ENCODE measurements around the gene PWP1. TPM values are rescaled to one million over a fixed set of nuclear protein-coding genes. Genes with fewer than 3 reads are reported as not detected.

The PWP1 gene
- total RNA-seq, 6 experiments from 2014 or later: 49.0 to 57.2 (median 55.3) TPM

GRCh38 chr12:107660861-107661415, 24.7 kb upstream of the PWP1 start:
- H3K27me3 Mint-ChIP-seq (ENCODE audit: insufficient read depth): peaks cover 10% of the 10 kb centered on the region
- no peak overlapping the region for H3K27ac Mint-ChIP-seq
- no peaks in the 10 kb centered on the region for H3K36me3 Mint-ChIP-seq (ENCODE audit: low read depth)
- H3K9me3 Mint-ChIP-seq: no peaks in the 10 kb centered on the region
- no peak for DNase-seq
- H3K4me1 Mint-ChIP-seq (ENCODE audit: low read depth): no peaks in the 10 kb centered on the region
- no peak for TF ChIP-seq CTCF (IDR thresholded peaks at IDR 0.05)
- H3K4me3 Mint-ChIP-seq: no peak overlapping the region

- Mint-ChIP-seq H3K27ac (no peak overlapping the region), H3K36me3 (ENCODE audit: low read depth) (no peaks in the 10 kb centered on the region), H3K9me3 (no peaks in the 10 kb centered on the region), H3K4me1 (ENCODE audit: low read depth) (no peaks in the 10 kb centered on the region), H3K27me3 (ENCODE audit: insufficient read depth) (peaks cover 10% of the 10 kb centered on the region), H3K4me3 (no peak overlapping the region)
- no peak for TF ChIP-seq CTCF (IDR thresholded peaks at IDR 0.05)
- no peak for DNase-seq
These were observed 23.8 kb upstream of the PWP1 start for GRCh38 chr12:107661830-107662229.

- no peak for TF ChIP-seq CTCF (IDR thresholded peaks at IDR 0.05)
- no peaks in the 10 kb centered on the region for H3K4me1 Mint-ChIP-seq (ENCODE audit: low read depth)
These were observed 23.1 kb upstream of the PWP1 start for GRCh38 chr12:107662484-107662883.

GRCh38 chr12:107663277-107663676, 22.3 kb upstream of the PWP1 start:
- H3K4me3 Mint-ChIP-seq: no peak overlapping the region
- H3K27me3 Mint-ChIP-seq (ENCODE audit: insufficient read depth): peaks cover 16% of the 10 kb centered on the region
- H3K27ac Mint-ChIP-seq: no peak overlapping the region
- no peaks in the 10 kb centered on the region for H3K36me3 Mint-ChIP-seq (ENCODE audit: low read depth)
- TF ChIP-seq CTCF (IDR thresholded peaks at IDR 0.05): no peak
- DNase-seq: no peak
- H3K4me1 Mint-ChIP-seq (ENCODE audit: low read depth): no peaks in the 10 kb centered on the region
- H3K9me3 Mint-ChIP-seq: no peaks in the 10 kb centered on the region

More at GRCh38 chr12:107662484-107662883, 23.1 kb upstream of the PWP1 start:
- DNase-seq: no peak
- H3K36me3 Mint-ChIP-seq (ENCODE audit: low read depth): no peaks in the 10 kb centered on the region
- peaks cover 16% of the 10 kb centered on the region for H3K27me3 Mint-ChIP-seq (ENCODE audit: insufficient read depth)
- H3K4me3 Mint-ChIP-seq: no peak overlapping the region
- no peaks in the 10 kb centered on the region for H3K9me3 Mint-ChIP-seq
- no peak overlapping the region for H3K27ac Mint-ChIP-seq

- no peak for DNase-seq
- Mint-ChIP-seq H3K27ac (no peak overlapping the region), H3K4me3 (no peak overlapping the region), H3K36me3 (ENCODE audit: low read depth) (no peaks in the 10 kb centered on the region), H3K4me1 (ENCODE audit: low read depth) (no peaks in the 10 kb centered on the region), H3K27me3 (ENCODE audit: insufficient read depth) (peaks cover 12% of the 10 kb centered on the region), H3K9me3 (no peaks in the 10 kb centered on the region)
- TF ChIP-seq CTCF (IDR thresholded peaks at IDR 0.05): no peak
These were observed 19.6 kb upstream of the PWP1 start for GRCh38 chr12:107666009-107666408.

DNA sequence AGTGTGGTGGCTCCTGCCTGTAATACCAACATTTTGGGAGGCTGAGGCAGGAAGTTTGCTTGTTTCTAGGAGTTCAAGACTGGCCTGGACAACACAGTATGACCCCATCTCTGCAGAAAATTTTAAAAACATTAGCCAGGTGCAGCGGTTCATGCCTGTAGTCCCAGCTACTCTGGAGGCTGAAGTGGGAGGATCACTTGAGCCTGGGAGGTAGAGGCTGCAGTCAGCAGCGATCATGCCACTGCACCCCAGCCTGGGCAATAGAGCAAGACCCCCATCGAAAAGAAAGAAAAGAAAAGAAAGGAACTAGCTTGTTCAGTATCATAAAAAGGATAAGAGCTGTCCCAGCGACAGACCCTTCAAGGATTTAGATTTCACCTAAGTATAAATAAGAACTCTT, 18.1 kb upstream of the PWP1 start:
- TF ChIP-seq CTCF (IDR thresholded peaks at IDR 0.05): no peak
- H3K36me3 Mint-ChIP-seq (ENCODE audit: low read depth): no peaks in the 10 kb centered on the region
- no peak for DNase-seq
- no peaks in the 10 kb centered on the region for H3K9me3 Mint-ChIP-seq
- H3K27me3 Mint-ChIP-seq (ENCODE audit: insufficient read depth): peaks cover 6% of the 10 kb centered on the region
- H3K4me3 Mint-ChIP-seq: no peak overlapping the region
- no peak overlapping the region for H3K27ac Mint-ChIP-seq
- H3K4me1 Mint-ChIP-seq (ENCODE audit: low read depth): no peaks in the 10 kb centered on the region

Measured in HFFc6 (cell line).